Gastrocnemius medialis (tissue), 4 donors: ENCODE data around the gene ATP1A2.

Experiments
- POLR2A ChIP-seq, 2 donors: fragments of 450-650 bp; IDR thresholded peaks; one replicate each; pipeline ENCODE4 v1.6.1; 2017; ENCODE audit warnings: antibody characterized with exemption in 2 of 2, mild to moderate bottlenecking in 2 of 2, moderate library complexity in 2 of 2
- TF ChIP-seq, protein P1 (sequence below), 5 experiments: fragments of 450-650 bp in 3 of 5; fragments of 200-600 bp in 2 of 5; sonication (generic) in 2 of 5; IDR thresholded peaks in 4 of 5; conservative IDR thresholded peaks in 1 of 5; 1 replicate in 4 of 5; 2 replicates in 1 of 5; pipeline ENCODE4 v1.5.1; 2016 to 2019; ENCODE audit warnings: antibody characterized with exemption in 5 of 5, mild to moderate bottlenecking in 3 of 5, moderate library complexity in 3 of 5

DNA sequence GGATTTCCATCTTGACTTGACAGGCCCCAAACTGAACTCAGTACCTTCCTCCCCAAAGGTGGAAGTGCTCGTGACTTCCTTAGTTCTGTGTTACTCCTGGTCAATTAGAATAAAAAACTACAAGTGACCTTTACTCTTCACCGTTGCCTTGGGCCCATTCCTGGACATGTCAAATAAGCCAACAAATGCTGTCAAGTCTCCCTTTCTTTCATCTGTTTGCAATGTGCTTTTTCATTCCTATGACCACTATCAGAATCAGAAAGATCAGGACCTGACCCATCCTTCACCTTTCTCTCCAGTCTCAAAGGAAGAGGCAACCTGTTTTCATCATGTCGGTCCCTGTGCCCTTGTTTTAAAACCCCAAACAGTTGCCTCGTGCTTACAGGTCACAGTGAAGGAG lies 40.7 kb upstream of the ATP1A2 start:
- TF ChIP-seq, protein P1, sequence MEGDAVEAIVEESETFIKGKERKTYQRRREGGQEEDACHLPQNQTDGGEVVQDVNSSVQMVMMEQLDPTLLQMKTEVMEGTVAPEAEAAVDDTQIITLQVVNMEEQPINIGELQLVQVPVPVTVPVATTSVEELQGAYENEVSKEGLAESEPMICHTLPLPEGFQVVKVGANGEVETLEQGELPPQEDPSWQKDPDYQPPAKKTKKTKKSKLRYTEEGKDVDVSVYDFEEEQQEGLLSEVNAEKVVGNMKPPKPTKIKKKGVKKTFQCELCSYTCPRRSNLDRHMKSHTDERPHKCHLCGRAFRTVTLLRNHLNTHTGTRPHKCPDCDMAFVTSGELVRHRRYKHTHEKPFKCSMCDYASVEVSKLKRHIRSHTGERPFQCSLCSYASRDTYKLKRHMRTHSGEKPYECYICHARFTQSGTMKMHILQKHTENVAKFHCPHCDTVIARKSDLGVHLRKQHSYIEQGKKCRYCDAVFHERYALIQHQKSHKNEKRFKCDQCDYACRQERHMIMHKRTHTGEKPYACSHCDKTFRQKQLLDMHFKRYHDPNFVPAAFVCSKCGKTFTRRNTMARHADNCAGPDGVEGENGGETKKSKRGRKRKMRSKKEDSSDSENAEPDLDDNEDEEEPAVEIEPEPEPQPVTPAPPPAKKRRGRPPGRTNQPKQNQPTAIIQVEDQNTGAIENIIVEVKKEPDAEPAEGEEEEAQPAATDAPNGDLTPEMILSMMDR (IDR thresholded peaks at IDR 0.05 in 4 of 5, conservative IDR thresholded peaks at IDR 0.05 in 1 of 5): no peak
- TF ChIP-seq POLR2A (IDR thresholded peaks at IDR 0.05): no peak
